K562 (cell line): ENCODE measurements around the gene FNDC4. TPM values are rescaled to one million over a fixed set of nuclear protein-coding genes. Genes with fewer than 3 reads are reported as not detected.

Source experiments
- CBX5 ChIP-seq: IDR thresholded peaks from 2 replicates; pipeline ENCODE4 v1.6.1; 2014; ENCODE audit warnings: low read depth, borderline replicate concordance
- DACH1 ChIP-seq: fragments of 450-650 bp; IDR thresholded peaks from 2 replicates; pipeline ENCODE4 v1.6.1; 2018; ENCODE audit not compliant: partially characterized antibody
- E2F3 ChIP-seq: fragments of 250-450 bp; sonication (Bioruptor Pico); IDR thresholded peaks from 2 replicates; pipeline ENCODE4 v1.4.0; 2020; ENCODE audit warnings: mild to moderate bottlenecking
- EP300 ChIP-seq: IDR thresholded peaks from 2 replicates; pipeline ENCODE4 v1.6.1; 2012; ENCODE audit warnings: low read length, improper control_type of control experiment
- GABPB1 ChIP-seq: sonication (generic); formaldehyde crosslinking; IDR thresholded peaks from 2 replicates; pipeline ENCODE4 v1.8.0; 2022; ENCODE audit warnings: mild to moderate bottlenecking, missing genetic modification reagents
- MLLT1 ChIP-seq, 2 experiments: fragments of 450-650 bp; IDR thresholded peaks; 2 replicates each; pipeline ENCODE4 v1.6.1; 2016
- NRF1 ChIP-seq, 2 experiments: fragments of 450-650 bp; IDR thresholded peaks in 1 of 2; conservative IDR thresholded peaks in 1 of 2; 2 replicates each; pipeline ENCODE4 v1.6.1; 2014; ENCODE audit warnings: mild to moderate bottlenecking in 2 of 2
- PHF21A ChIP-seq: fragments of 450-650 bp; IDR thresholded peaks from 2 replicates; pipeline ENCODE4 v1.6.1; 2017; ENCODE audit warnings: low read depth, borderline replicate concordance
- POLR2B ChIP-seq: fragments of 450-650 bp; IDR thresholded peaks from 2 replicates; pipeline ENCODE4 v1.6.1; 2018; ENCODE audit warnings: low read depth; ENCODE audit not compliant: partially characterized antibody
- SIN3B ChIP-seq: fragments of 450-650 bp; IDR thresholded peaks from 2 replicates; pipeline ENCODE4 v1.6.1; 2017; ENCODE audit warnings: low read depth, mild to moderate bottlenecking, moderate library complexity
- SIRT6 ChIP-seq: IDR thresholded peaks from one replicate; pipeline ENCODE4 v1.6.1; 2012; ENCODE audit warnings: low read depth, mild to moderate bottlenecking, control low read depth, inconsistent platforms, low read length, moderate library complexity
- TEAD2 ChIP-seq: fragments of 450-650 bp; IDR thresholded peaks from 2 replicates; pipeline ENCODE4 v1.6.1; 2016; ENCODE audit warnings: missing genetic modification characterization, control low read depth, missing compliant biosample characterization
- TGIF2 ChIP-seq: sonication (generic); formaldehyde crosslinking; IDR thresholded peaks from 2 replicates; pipeline ENCODE4 v1.8.1; 2022; ENCODE audit warnings: mild to moderate bottlenecking, missing genetic modification reagents, moderate library complexity
- TSC22D4 ChIP-seq: fragments of 450-650 bp; IDR thresholded peaks from 2 replicates; pipeline ENCODE4 v1.6.1; 2016; ENCODE audit warnings: missing genetic modification characterization, missing biosample characterization, control low read depth
- XRCC4 ChIP-seq: IDR thresholded peaks from one replicate; pipeline ENCODE4 v1.6.1; 2011; ENCODE audit not compliant: insufficient read depth, insufficient read length; ENCODE audit errors: extremely low read depth
- ZBTB17 ChIP-seq: fragments of 450-650 bp; formaldehyde crosslinking; IDR thresholded peaks from 2 replicates; pipeline ENCODE4 v1.4.0; 2020; ENCODE audit warnings: mild to moderate bottlenecking
- ZBTB49 ChIP-seq: sonication (generic); formaldehyde crosslinking; IDR thresholded peaks from 2 replicates; pipeline ENCODE4 v1.8.0; 2022; ENCODE audit warnings: missing genetic modification reagents, mild to moderate bottlenecking, borderline replicate concordance
- ZNF311 ChIP-seq: fragments of 250-450 bp; sonication (Bioruptor Pico); IDR thresholded peaks from 2 replicates; pipeline ENCODE4 v1.4.0; 2020; ENCODE audit warnings: mild to moderate bottlenecking, moderate library complexity
- ZNF384 ChIP-seq: IDR thresholded peaks from 2 replicates; pipeline ENCODE4 v1.6.1; 2012; ENCODE audit warnings: low read depth, low read length, improper control_type of control experiment
- ZNF512 ChIP-seq: IDR thresholded peaks from 2 replicates; pipeline ENCODE4 v1.6.1; 2016; ENCODE audit warnings: missing genetic modification characterization, missing compliant biosample characterization
- ZNF589 ChIP-seq: fragments of 200-800 bp; sonication (Bioruptor generic); IDR thresholded peaks from 2 replicates; pipeline ENCODE4 v1.6.1; 2016; ENCODE audit warnings: low read depth, missing genetic modification characterization, missing compliant biosample characterization
- polyA plus RNA-seq, 8 experiments: library from polyadenylated mRNA; depleted of rRNA in 4 of 8; stranded (reverse) in 5 of 8; unstranded in 3 of 8; fragments of >200 nt; fragmentation: Nextera tagmentation in 2 of 8; fragmentation: Illumina TruSeq in 1 of 8; extraction: Ambion mirVana in 2 of 8; extraction: Trizol in 1 of 8; gene quantifications; 2 replicates each; pipeline versions ENCODE4 v1.2.1 to v1.2.3, GENCODE V29; 2011 to 2014; ENCODE audit warnings: inconsistent platforms in 1 of 8, missing spikeins in 1 of 8
- total RNA-seq, 7 experiments: library from RNA; depleted of rRNA in 6 of 7; stranded (reverse); fragments of >200 nt in 6 of 7; fragmentation: Illumina TruSeq in 2 of 7; extraction: Trizol in 2 of 7; gene quantifications; 2 replicates each; pipeline versions ENCODE4 v1.2.1 to v1.2.3, GENCODE V29; 2011 to 2021; ENCODE audit warnings: low replicate concordance in 1 of 7
- TF ChIP-seq, protein P1 (sequence below): fragments of 250-450 bp; sonication (Bioruptor Pico); IDR thresholded peaks from 2 replicates; pipeline ENCODE4 v1.4.0; 2020

The FNDC4 gene
- total and polyA plus RNA-seq, 9 of the 15 experiments (the other 6 are each of a cell fraction or from before 2014, with no cell fraction given): 0.28 to 4.9 (median 2.3) TPM

- TF ChIP-seq TSC22D4 (tag) (no peak), MLLT1 (IDR thresholded peaks at IDR 0.05) (0 out of 4 replicates have a peak, but pooled peaks of 1 of the 2 experiments have one; percentile 70), ZNF384 (0 out of 2 replicates have a peak, but pooled peaks have one; percentile 7), DACH1 (no peak), ZNF512 (tag) (no peak), CBX5 (no peak), SIRT6 (no peak), E2F3 (CRISPR knock-in tag) (no peak), GABPB1 (CRISPR knock-in tag) (peak; percentile 71), ZNF311 (CRISPR knock-in tag) (no peak), POLR2B (peak; percentile 85), PHF21A (no peak), TEAD2 (no peak), ZBTB17 (CRISPR knock-in tag) (no peak), EP300 (0 out of 2 replicates have a peak, but pooled peaks have one; percentile 20), ZBTB49 (CRISPR knock-in tag) (no peak), ZNF589 (no peak), NRF1 (conservative IDR thresholded peaks at IDR 0.05 in 1 of 2, IDR thresholded peaks at IDR 0.05 in 1 of 2) (peak; percentile 100), SIN3B (0 out of 2 replicates have a peak, but pooled peaks have one; percentile 58), XRCC4 (no peak), TGIF2 (no peak)
- TF ChIP-seq, protein P1, sequence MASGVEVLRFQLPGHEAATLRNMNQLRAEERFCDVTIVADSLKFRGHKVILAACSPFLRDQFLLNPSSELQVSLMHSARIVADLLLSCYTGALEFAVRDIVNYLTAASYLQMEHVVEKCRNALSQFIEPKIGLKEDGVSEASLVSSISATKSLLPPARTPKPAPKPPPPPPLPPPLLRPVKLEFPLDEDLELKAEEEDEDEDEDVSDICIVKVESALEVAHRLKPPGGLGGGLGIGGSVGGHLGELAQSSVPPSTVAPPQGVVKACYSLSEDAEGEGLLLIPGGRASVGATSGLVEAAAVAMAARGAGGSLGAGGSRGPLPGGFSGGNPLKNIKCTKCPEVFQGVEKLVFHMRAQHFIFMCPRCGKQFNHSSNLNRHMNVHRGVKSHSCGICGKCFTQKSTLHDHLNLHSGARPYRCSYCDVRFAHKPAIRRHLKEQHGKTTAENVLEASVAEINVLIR (CRISPR knock-in tag): peak; percentile 93
Observed at GRCh38 chr2:27489498-27490397, 5.3 kb downstream of the FNDC4 start, which contains the start of gene IFT172 (continued).
